ENCODE measurements around the gene TENM3.

TENM3 gene

GRCh38 chr4:182339221-182339641 lies 96.0 kb downstream of the TENM3 start:
- Mint-ChIP-seq H3K9me3 (no peaks in the 10 kb centered on the region), H3K4me3 (no peak overlapping the region), H3K36me3 (no peaks in the 10 kb centered on the region), H3K27me3 (no peaks in the 10 kb centered on the region), H3K4me1 (no peaks in the 10 kb centered on the region), H3K27ac (no peak overlapping the region)
- CTCF ChIA-PET = no interaction called here
- no peak for DNase-seq

GRCh38 chr4:182343453-182343852 lies 100.3 kb downstream of the TENM3 start:
- Mint-ChIP-seq H3K36me3 (no peaks in the 10 kb centered on the region), H3K27ac (no peak overlapping the region), H3K4me1 (no peaks in the 10 kb centered on the region), H3K27me3 (no peaks in the 10 kb centered on the region), H3K9me3 (no peaks in the 10 kb centered on the region), H3K4me3 (no peak overlapping the region)
- CTCF ChIA-PET = no interaction called here
- no peak for DNase-seq

GRCh38 chr4:182344968-182345367 lies 101.8 kb downstream of the TENM3 start:
- DNase-seq = no peak
- Mint-ChIP-seq H3K27ac (no peak overlapping the region), H3K4me1 (no peaks in the 10 kb centered on the region), H3K9me3 (no peaks in the 10 kb centered on the region), H3K4me3 (no peak overlapping the region), H3K27me3 (no peaks in the 10 kb centered on the region), H3K36me3 (no peaks in the 10 kb centered on the region)
- CTCF ChIA-PET = no interaction called here

DNA sequence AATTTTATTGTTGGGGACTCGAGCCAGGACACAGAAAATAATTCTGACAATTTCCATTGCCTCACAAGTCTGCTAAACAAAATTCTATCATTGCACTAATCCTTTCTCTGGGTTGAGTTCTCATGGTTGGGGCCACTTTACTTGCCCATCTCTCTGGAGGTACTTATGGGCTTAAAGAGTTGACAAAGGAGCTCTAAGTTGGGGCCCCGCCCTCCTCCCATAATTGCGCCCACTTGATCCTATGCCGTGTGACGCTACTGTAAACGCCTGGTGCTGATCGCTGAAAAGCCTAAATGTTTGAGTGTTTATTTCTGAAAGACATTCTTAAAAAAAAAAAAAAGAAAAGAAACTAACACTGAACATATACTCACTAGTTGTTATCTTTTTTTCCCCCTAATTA lies 103.0 kb downstream of the TENM3 start:
- no peak for DNase-seq
- H3K4me3 Mint-ChIP-seq = no peak overlapping the region
- no peaks in the 10 kb centered on the region for H3K9me3 Mint-ChIP-seq
- H3K27ac Mint-ChIP-seq = no peak overlapping the region
- CTCF ChIA-PET = no interaction called here
- no peaks in the 10 kb centered on the region for H3K27me3 Mint-ChIP-seq
- H3K36me3 Mint-ChIP-seq = no peaks in the 10 kb centered on the region
- H3K4me1 Mint-ChIP-seq = no peaks in the 10 kb centered on the region

DNA sequence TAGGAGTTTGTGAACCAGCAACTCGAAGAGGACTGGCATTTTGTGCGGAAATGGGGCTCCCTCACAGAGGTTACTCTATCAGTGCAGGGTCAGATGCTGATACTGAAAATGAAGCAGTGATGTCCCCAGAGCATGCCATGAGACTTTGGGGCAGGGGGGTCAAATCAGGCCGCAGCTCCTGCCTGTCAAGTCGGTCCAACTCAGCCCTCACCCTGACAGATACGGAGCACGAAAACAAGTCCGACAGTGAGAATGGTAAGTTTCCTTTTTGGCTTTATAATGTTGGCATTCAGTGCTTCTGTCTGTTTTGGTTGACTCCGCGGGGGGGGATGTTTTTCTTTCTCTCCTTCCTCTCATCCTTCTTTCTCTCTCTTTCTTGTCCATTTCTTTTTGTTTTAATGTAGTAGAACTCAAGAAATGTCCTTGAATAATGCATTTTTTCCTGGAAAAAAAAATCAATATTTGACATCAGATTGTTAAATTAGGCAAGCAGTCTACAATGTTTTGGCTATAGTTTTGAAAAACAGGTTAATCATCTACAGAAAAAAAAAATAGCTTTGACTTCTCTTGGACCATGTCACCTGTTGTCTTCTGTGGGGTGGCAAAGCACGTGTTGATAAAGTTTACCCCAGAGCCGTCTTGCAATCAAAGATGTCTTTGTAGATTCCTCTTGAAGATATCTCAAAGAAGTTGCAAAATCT lies 103.6 kb downstream of the TENM3 start:
- Mint-ChIP-seq H3K4me3 (no peak overlapping the region), H3K4me1 (no peaks in the 10 kb centered on the region), H3K27ac (no peak overlapping the region), H3K36me3 (no peaks in the 10 kb centered on the region), H3K27me3 (no peaks in the 10 kb centered on the region), H3K9me3 (no peaks in the 10 kb centered on the region)
- CTCF ChIA-PET = no interaction called here
- no peak for DNase-seq

DNA sequence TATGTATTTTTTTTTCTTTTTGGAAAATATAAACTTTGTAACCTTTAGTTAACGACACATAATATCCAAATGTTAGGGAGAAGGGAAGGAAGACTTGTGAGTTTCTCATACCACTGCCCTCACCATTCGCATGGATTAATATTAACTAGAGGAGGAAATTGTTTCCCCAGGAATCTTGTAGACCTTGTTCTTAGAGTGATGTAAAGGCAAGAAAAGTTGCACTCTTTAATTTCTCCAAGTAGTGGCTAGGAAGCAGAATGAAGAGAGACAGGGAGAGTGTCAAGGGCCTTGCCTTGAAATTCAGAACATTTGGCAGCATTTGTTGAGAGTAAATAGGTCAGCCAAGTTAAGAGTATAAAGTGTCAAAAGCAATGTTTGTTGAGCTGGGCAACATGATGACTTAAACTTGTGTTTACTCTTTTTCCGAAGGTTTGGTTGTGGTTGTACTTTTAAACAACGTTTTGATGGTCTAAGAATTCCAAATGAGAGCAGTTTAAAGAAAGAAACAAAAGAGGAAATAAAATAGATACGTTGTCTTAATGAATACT lies 105.7 kb downstream of the TENM3 start:
- no peaks in the 10 kb centered on the region for H3K27me3 Mint-ChIP-seq
- no peaks in the 10 kb centered on the region for H3K36me3 Mint-ChIP-seq

DNA sequence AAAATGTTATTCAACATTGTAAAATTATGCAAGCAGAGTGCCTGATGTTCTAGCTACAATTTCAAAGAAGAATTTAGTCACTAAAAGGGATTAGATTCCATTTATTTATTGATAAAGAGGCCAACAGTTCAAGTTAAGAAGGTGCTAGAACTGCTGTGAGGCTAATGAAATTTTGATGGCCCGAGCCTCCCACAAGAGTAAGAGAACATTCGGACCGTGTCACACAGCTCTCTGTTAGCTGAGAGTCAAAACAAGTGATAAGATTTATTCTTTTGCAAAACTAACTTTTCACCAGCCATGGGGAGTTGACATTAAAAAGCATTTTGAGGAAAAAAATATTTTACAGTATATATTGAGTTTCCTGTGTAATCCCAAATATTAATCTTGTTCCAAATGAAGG lies 106.8 kb downstream of the TENM3 start:
- Mint-ChIP-seq H3K4me3 (no peak overlapping the region), H3K27ac (no peak overlapping the region), H3K36me3 (no peaks in the 10 kb centered on the region), H3K27me3 (no peaks in the 10 kb centered on the region), H3K9me3 (no peaks in the 10 kb centered on the region), H3K4me1 (no peaks in the 10 kb centered on the region)
- CTCF ChIA-PET = no interaction called here
- no peak for DNase-seq

More for the DNA sequence above, 105.7 kb downstream of the TENM3 start:
- DNase-seq = no peak
- Mint-ChIP-seq H3K27ac (no peak overlapping the region), H3K9me3 (no peaks in the 10 kb centered on the region), H3K4me1 (no peaks in the 10 kb centered on the region), H3K4me3 (no peak overlapping the region)
- CTCF ChIA-PET = interaction anchor here (0.6 kb wide), 1 partner anchor 54 kb away, joined by 3 read pairs; no protein-coding TSS in a partner anchor

DNA sequence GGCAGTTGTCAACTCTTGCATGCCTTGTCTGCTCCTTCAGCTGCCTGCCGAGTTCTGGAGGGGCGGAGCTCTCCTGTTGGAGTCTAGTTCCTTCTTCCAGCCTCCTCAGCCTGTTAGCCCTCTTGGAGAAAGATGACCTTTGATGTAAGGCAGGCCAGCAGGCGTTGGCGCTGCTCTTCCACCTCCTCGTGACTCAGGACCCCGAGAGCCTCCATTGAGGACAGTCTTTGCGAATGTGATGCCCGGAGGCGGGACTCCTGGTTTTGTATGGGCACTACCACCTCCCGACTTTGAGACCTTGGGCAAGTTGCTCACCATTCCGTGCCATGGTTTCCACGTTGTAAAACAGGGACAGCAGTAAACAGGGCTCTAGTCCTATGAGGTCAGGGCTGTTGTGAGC lies 108.3 kb downstream of the TENM3 start:
- Mint-ChIP-seq H3K27ac (no peak overlapping the region), H3K4me3 (no peak overlapping the region), H3K36me3 (no peaks in the 10 kb centered on the region), H3K9me3 (no peaks in the 10 kb centered on the region), H3K27me3 (no peaks in the 10 kb centered on the region), H3K4me1 (no peaks in the 10 kb centered on the region)
- DNase-seq = no peak
- CTCF ChIA-PET = no interaction called here

DNA sequence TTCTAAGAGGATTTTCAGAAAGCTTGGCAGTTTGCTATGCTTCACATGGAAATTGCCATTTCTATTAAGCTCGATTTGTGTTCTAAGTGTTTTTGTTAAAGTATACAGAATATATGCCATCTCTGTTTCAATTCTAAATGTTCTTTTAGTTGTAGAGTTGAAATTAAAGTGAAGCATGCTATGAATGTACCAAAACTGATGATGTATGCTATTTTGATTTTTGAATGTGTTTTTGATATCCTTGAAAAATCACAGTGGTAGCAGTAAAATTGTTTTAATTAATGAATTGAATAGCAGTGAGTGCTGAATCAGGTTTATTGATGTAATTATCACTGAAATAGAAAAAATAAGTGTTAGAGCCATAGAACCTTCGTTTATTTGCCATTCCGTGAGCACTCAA lies 110.9 kb downstream of the TENM3 start:
- DNase-seq = no peak
- no peaks in the 10 kb centered on the region for H3K27me3 Mint-ChIP-seq
- CTCF ChIA-PET = no interaction called here
- H3K4me3 Mint-ChIP-seq = no peak overlapping the region
- H3K9me3 Mint-ChIP-seq = no peaks in the 10 kb centered on the region
- no peaks in the 10 kb centered on the region for H3K36me3 Mint-ChIP-seq
- no peak overlapping the region for H3K27ac Mint-ChIP-seq
- H3K4me1 Mint-ChIP-seq = no peaks in the 10 kb centered on the region

- CTCF ChIA-PET = no interaction called here
- DNase-seq = no peak
- no peak overlapping the region for H3K27ac Mint-ChIP-seq
Measured at GRCh38 chr4:182354867-182355266, 111.7 kb downstream of the TENM3 start.

DNA sequence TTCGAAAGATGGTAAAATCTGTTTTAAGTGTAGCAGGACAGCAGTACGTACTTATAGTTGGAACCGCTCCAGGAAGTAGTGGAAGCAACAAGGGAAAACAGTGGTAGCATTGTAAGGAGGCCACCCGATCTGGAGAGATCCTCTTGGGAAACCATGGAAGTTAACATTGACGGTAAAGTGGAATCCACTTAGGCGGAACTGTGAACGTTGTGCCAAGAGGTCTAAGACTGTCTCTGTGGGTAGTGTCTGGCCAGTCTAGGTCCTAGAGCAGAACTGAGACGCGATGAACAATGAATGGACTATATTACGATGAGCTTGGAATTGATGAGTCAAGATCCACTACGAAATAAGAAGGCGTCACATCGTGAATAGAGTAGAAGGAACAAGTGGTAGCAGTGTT lies 124.0 kb downstream of the TENM3 start:
- CTCF ChIA-PET = no interaction called here
- H3K9me3 Mint-ChIP-seq = no peaks in the 10 kb centered on the region
- H3K27me3 Mint-ChIP-seq = no peaks in the 10 kb centered on the region
- no peak overlapping the region for H3K27ac Mint-ChIP-seq
- H3K4me3 Mint-ChIP-seq = no peak overlapping the region
- H3K4me1 Mint-ChIP-seq = no peaks in the 10 kb centered on the region
- H3K36me3 Mint-ChIP-seq = no peaks in the 10 kb centered on the region
- no peak for DNase-seq

More at GRCh38 chr4:182354867-182355266, 111.7 kb downstream of the TENM3 start:
- Mint-ChIP-seq H3K4me1 (no peaks in the 10 kb centered on the region), H3K27me3 (no peaks in the 10 kb centered on the region), H3K9me3 (peaks cover 1% of the 10 kb centered on the region), H3K36me3 (no peaks in the 10 kb centered on the region), H3K4me3 (no peak overlapping the region)

DNA sequence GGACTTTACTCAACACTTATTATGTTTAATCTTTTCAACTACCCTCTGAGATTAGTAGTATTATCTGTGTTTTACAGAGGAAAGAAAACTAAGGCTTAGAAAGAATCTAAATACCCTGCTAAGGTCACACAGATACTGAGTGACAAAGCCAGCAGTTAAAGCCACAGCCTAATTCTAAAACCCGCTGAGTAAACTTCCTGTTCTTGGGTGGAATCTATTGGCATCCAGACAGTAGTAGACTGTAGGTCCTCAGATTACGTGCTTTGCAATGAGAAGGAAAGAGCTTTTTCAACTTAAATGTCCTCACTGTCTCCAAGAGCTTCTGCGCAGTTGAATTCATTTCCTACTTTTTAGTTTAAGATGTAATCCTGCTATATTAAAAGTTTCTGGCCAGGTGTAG lies 126.0 kb downstream of the TENM3 start:
- H3K4me1 Mint-ChIP-seq = no peaks in the 10 kb centered on the region
- no peak overlapping the region for H3K4me3 Mint-ChIP-seq
- no peak overlapping the region for H3K27ac Mint-ChIP-seq
- no peaks in the 10 kb centered on the region for H3K9me3 Mint-ChIP-seq
- no peaks in the 10 kb centered on the region for H3K36me3 Mint-ChIP-seq
- DNase-seq = no peak
- CTCF ChIA-PET = no interaction called here
- H3K27me3 Mint-ChIP-seq = no peaks in the 10 kb centered on the region

DNA sequence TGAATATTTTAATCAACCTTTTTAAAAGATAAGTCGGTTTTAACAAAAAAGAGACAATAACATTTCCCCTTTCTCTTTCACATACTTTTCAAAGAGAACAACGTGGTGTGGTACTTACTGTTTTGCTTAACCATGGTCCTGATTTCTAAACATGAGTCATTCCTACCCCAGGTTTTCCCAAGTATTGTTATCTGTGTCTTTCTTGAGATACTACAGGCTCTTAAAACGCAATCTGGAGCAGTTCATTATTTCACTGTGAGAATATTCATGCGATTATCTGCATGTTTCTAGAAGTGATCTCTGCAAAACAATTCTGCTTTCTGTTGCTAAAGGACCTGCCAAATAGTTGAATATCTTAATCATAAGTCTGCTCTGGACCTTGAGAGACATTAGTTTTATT lies 127.3 kb downstream of the TENM3 start:
- no peaks in the 10 kb centered on the region for H3K36me3 Mint-ChIP-seq
- no peak for DNase-seq
- no peak overlapping the region for H3K27ac Mint-ChIP-seq
- CTCF ChIA-PET = no interaction called here
- H3K4me3 Mint-ChIP-seq = no peak overlapping the region
- H3K9me3 Mint-ChIP-seq = no peaks in the 10 kb centered on the region
- no peaks in the 10 kb centered on the region for H3K4me1 Mint-ChIP-seq
- no peaks in the 10 kb centered on the region for H3K27me3 Mint-ChIP-seq

DNA sequence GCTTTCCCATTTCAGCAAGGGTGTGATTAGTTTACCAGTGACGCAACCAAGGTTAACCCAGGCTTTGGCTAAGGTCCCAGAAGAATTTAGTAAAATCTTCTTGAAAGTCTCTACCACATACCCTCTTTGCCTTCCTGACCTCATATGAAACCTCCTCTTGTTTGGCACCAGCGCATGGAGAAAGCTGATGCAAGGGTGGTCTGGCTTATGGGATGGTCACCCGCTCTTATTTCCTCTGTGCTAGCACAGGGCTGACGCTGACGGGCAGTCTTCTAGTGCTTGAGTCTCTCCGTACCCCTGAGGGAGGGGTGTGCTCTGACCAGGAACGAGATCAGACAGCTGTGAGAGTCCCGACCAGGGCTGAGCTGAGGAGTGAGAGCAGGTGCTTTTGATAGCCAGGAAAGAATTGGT lies 137.6 kb downstream of the TENM3 start:
- Mint-ChIP-seq H3K9me3 (no peaks in the 10 kb centered on the region), H3K27me3 (no peaks in the 10 kb centered on the region), H3K4me1 (no peaks in the 10 kb centered on the region), H3K36me3 (no peaks in the 10 kb centered on the region), H3K4me3 (no peak overlapping the region), H3K27ac (no peak overlapping the region)
- no peak for DNase-seq
- CTCF ChIA-PET = no interaction called here

DNA sequence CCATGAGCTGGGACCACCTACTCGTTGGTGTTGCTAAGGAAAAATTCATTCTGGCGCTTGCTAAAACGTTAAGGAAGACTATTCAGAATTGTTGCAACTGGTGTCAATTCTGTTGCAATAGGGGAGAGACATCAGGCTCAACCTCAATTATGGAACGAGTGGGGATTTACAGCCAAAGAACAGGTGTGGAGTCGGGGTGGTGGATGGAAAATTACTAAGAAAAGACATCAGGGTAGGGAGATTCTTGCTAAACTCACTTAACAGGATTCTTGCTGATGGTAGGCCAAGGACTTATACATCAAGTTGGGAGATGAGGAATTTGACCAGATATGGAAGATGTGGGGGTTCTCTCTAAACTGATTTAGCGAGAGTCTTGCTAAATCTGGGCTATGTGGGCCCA lies 139.7 kb downstream of the TENM3 start:
- H3K4me1 Mint-ChIP-seq = no peaks in the 10 kb centered on the region
- no peak overlapping the region for H3K27ac Mint-ChIP-seq
- no peak overlapping the region for H3K4me3 Mint-ChIP-seq
- CTCF ChIA-PET = no interaction called here
- H3K36me3 Mint-ChIP-seq = no peaks in the 10 kb centered on the region
- no peak for DNase-seq
- H3K9me3 Mint-ChIP-seq = no peaks in the 10 kb centered on the region
- no peaks in the 10 kb centered on the region for H3K27me3 Mint-ChIP-seq
